HepG2 (cell line): ENCODE measurements around the gene CD14. TPM values are rescaled to one million over a fixed set of nuclear protein-coding genes. Genes with fewer than 3 reads are reported as not detected.
A peak's percentile ranks its signal among the peaks of the same experiment; 100 is the strongest.

Experiments
- AGO2 ChIP-seq: fragments of 200-400 bp; formaldehyde crosslinking; optimal IDR thresholded peaks from 2 replicates; pipeline ENCODE3; 2017; ENCODE audit warnings: mild to moderate bottlenecking, low read depth, low read length, moderate library complexity
- EEA1 ChIP-seq: sonication (generic); formaldehyde crosslinking; IDR thresholded peaks from 2 replicates; pipeline ENCODE4 v1.5.1; 2020; ENCODE audit warnings: mild to moderate bottlenecking, missing genetic modification reagents, borderline replicate concordance
- FOXK2 ChIP-seq: fragments of 450-650 bp; IDR thresholded peaks from 2 replicates; pipeline ENCODE4 v1.6.1; 2016
- ONECUT2 ChIP-seq: sonication (generic); formaldehyde crosslinking; IDR thresholded peaks from 2 replicates; pipeline ENCODE4 v1.4.0; 2020; ENCODE audit warnings: missing genetic modification reagents
- YEATS2 ChIP-seq: sonication (generic); formaldehyde crosslinking; IDR thresholded peaks from 2 replicates; pipeline ENCODE4 v1.4.0; 2020; ENCODE audit warnings: missing genetic modification reagents, borderline replicate concordance
- ZNF605 ChIP-seq: sonication (generic); formaldehyde crosslinking; IDR thresholded peaks from 2 replicates; pipeline ENCODE4 v1.8.0; 2022; ENCODE audit warnings: mild to moderate bottlenecking, missing genetic modification reagents
- ZNF678 ChIP-seq: sonication (generic); formaldehyde crosslinking; IDR thresholded peaks from 2 replicates; pipeline ENCODE4 v1.4.0; 2020; ENCODE audit warnings: mild to moderate bottlenecking, missing genetic modification reagents
- polyA plus RNA-seq, 8 experiments: library from polyadenylated mRNA; depleted of rRNA in 3 of 8; stranded (reverse) in 7 of 8; unstranded in 1 of 8; fragments of >200 nt; fragmentation: Illumina TruSeq in 4 of 8; extraction: Trizol in 4 of 8; gene quantifications; 2 replicates each; pipeline versions ENCODE4 v1.2.1 to v1.2.3, GENCODE V29; 2011 to 2016; ENCODE audit warnings: low read depth in 4 of 8, missing spikeins in 1 of 8, mixed read lengths in 1 of 8; ENCODE audit not compliant: insufficient read depth in 1 of 8
- total RNA-seq, 5 experiments: library from RNA; depleted of rRNA; stranded (reverse); fragments of >200 nt; fragmentation: Illumina TruSeq; extraction: Trizol; gene quantifications; 2 replicates each; pipeline ENCODE4 v1.2.3, GENCODE V29; 2016; ENCODE audit warnings: low read depth in 1 of 5
- TF ChIP-seq, protein P1 (sequence below): sonication (generic); formaldehyde crosslinking; IDR thresholded peaks from 2 replicates; pipeline ENCODE4 v1.8.1; 2023; ENCODE audit warnings: mild to moderate bottlenecking, moderate library complexity, missing genetic modification reagents
- TF ChIP-seq, protein P2 (sequence below): sonication (generic); formaldehyde crosslinking; IDR thresholded peaks from 2 replicates; pipeline ENCODE4 v1.4.0; 2020; ENCODE audit warnings: missing genetic modification reagents
- TF ChIP-seq, protein P3 (sequence below): sonication (generic); formaldehyde crosslinking; IDR thresholded peaks from 2 replicates; pipeline ENCODE4 v1.4.0; 2020; ENCODE audit warnings: mild to moderate bottlenecking, missing genetic modification reagents, borderline replicate concordance
- TF ChIP-seq, protein P4 (sequence below): sonication (generic); formaldehyde crosslinking; IDR thresholded peaks from 2 replicates; pipeline ENCODE4 v1.5.1; 2020; ENCODE audit warnings: mild to moderate bottlenecking, moderate library complexity, missing genetic modification reagents
- TF ChIP-seq, protein P5 (sequence below): sonication (generic); formaldehyde crosslinking; IDR thresholded peaks from 2 replicates; pipeline ENCODE4 v1.5.0; 2020; ENCODE audit warnings: missing genetic modification reagents
- TF ChIP-seq, protein P6 (sequence below), 2 experiments: sonication (generic) in 1 of 2; formaldehyde crosslinking in 1 of 2; IDR thresholded peaks; 2 replicates each; pipeline versions ENCODE4 v1.6.1 to v1.9.0; 2014 to 2022; ENCODE audit warnings: antibody characterized with exemption in 1 of 2, borderline replicate concordance in 1 of 2, inconsistent platforms in 1 of 2, low read depth in 1 of 2, missing genetic modification reagents in 1 of 2

The CD14 gene
- total and polyA plus RNA-seq, 2 of the 13 experiments (the other 11 are each of a cell fraction or from before 2014, with no cell fraction given), result 1.7 to 4.7 TPM

DNA sequence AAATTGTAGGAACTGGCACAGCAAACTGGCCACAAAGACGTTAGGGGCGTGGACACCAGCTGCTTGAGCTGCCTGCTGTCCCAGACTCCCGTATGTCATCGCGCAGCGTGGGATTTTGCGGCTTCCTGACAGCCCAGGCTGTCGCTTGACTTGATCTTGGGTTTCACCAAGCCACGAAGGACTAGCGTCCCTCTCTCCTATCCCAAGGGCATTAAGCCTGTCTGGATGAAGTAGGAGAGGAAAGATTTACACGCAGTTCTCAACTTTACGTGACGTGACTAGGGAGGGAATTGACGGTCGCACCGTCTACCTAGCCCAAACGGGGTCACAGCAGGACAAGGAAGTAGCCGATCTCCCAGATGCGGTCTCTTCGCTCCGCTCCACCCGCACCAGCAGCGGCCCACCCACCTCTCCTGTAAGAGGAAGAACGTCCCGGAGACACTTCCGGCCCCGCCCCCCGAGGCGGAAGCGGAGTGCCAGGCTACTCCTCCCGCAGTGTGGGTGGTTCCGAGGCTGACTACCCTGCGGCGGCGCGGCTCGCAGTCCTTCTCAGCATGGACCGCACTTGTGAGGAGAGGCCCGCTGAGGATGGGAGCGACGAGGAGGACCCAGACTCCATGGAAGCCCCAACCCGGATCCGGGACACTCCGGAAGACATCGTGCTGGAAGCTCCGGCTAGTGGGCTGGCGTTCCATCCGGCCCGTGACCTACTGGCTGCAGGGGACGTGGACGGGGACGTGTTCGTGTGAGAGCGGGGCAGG lies 31.6 kb upstream of the CD14 start, which contains the start of gene WDR55 (continued):
- TF ChIP-seq, protein P1, sequence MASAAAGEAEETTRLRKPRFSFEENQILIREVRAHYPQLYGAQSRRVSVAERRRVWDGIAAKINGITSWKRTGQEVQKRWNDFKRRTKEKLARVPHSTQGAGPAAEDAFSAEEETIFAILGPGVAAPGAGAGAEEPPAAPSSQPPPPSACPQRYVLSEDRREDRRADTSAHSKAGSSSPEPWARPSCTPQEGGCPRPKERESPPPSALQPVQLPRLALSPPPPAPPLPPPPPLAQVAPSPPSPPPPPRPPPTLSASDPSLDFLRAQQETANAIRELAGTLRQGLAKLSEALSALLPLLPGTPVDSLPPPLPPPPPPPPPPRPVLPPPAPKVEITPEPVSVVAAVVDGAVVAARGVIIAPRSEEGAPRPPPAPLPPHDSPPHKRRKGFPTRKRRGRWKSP (CRISPR knock-in tag), result peak; percentile 84; the same call in 1 of the 2 replicates
- TF ChIP-seq, protein P2, sequence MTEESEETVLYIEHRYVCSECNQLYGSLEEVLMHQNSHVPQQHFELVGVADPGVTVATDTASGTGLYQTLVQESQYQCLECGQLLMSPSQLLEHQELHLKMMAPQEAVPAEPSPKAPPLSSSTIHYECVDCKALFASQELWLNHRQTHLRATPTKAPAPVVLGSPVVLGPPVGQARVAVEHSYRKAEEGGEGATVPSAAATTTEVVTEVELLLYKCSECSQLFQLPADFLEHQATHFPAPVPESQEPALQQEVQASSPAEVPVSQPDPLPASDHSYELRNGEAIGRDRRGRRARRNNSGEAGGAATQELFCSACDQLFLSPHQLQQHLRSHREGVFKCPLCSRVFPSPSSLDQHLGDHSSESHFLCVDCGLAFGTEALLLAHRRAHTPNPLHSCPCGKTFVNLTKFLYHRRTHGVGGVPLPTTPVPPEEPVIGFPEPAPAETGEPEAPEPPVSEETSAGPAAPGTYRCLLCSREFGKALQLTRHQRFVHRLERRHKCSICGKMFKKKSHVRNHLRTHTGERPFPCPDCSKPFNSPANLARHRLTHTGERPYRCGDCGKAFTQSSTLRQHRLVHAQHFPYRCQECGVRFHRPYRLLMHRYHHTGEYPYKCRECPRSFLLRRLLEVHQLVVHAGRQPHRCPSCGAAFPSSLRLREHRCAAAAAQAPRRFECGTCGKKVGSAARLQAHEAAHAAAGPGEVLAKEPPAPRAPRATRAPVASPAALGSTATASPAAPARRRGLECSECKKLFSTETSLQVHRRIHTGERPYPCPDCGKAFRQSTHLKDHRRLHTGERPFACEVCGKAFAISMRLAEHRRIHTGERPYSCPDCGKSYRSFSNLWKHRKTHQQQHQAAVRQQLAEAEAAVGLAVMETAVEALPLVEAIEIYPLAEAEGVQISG (CRISPR knock-in tag), result peak; percentile 97
- TF ChIP-seq, protein P3, sequence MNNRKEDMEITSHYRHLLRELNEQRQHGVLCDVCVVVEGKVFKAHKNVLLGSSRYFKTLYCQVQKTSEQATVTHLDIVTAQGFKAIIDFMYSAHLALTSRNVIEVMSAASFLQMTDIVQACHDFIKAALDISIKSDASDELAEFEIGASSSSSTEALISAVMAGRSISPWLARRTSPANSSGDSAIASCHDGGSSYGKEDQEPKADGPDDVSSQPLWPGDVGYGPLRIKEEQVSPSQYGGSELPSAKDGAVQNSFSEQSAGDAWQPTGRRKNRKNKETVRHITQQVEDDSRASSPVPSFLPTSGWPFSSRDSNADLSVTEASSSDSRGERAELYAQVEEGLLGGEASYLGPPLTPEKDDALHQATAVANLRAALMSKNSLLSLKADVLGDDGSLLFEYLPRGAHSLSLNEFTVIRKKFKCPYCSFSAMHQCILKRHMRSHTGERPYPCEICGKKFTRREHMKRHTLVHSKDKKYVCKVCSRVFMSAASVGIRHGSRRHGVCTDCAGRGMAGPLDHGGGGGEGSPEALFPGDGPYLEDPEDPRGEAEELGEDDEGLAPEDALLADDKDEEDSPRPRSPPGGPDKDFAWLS, result 0 out of 2 replicates have a peak, but pooled peaks have one; percentile 62
- TF ChIP-seq FOXK2, result no peak
- peak; percentile 63; the same call in 1 of the 2 replicates for TF ChIP-seq ZNF605 (CRISPR knock-in tag)
- TF ChIP-seq AGO2, result peak; percentile 20
- peak; percentile 67; the same call in 1 of the 2 replicates for TF ChIP-seq EEA1 (CRISPR knock-in tag)
- no peak for TF ChIP-seq ZNF678
- TF ChIP-seq YEATS2 (CRISPR knock-in tag), result peak; percentile 82; the same call in 1 of the 2 replicates
- TF ChIP-seq, protein P4, sequence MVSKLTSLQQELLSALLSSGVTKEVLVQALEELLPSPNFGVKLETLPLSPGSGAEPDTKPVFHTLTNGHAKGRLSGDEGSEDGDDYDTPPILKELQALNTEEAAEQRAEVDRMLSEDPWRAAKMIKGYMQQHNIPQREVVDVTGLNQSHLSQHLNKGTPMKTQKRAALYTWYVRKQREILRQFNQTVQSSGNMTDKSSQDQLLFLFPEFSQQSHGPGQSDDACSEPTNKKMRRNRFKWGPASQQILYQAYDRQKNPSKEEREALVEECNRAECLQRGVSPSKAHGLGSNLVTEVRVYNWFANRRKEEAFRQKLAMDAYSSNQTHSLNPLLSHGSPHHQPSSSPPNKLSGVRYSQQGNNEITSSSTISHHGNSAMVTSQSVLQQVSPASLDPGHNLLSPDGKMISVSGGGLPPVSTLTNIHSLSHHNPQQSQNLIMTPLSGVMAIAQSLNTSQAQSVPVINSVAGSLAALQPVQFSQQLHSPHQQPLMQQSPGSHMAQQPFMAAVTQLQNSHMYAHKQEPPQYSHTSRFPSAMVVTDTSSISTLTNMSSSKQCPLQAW, result peak; percentile 89; the same call in 1 of the 2 replicates
- TF ChIP-seq, protein P5, sequence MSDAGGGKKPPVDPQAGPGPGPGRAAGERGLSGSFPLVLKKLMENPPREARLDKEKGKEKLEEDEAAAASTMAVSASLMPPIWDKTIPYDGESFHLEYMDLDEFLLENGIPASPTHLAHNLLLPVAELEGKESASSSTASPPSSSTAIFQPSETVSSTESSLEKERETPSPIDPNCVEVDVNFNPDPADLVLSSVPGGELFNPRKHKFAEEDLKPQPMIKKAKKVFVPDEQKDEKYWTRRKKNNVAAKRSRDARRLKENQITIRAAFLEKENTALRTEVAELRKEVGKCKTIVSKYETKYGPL (CRISPR knock-in tag), result no peak
- TF ChIP-seq, protein P6, sequence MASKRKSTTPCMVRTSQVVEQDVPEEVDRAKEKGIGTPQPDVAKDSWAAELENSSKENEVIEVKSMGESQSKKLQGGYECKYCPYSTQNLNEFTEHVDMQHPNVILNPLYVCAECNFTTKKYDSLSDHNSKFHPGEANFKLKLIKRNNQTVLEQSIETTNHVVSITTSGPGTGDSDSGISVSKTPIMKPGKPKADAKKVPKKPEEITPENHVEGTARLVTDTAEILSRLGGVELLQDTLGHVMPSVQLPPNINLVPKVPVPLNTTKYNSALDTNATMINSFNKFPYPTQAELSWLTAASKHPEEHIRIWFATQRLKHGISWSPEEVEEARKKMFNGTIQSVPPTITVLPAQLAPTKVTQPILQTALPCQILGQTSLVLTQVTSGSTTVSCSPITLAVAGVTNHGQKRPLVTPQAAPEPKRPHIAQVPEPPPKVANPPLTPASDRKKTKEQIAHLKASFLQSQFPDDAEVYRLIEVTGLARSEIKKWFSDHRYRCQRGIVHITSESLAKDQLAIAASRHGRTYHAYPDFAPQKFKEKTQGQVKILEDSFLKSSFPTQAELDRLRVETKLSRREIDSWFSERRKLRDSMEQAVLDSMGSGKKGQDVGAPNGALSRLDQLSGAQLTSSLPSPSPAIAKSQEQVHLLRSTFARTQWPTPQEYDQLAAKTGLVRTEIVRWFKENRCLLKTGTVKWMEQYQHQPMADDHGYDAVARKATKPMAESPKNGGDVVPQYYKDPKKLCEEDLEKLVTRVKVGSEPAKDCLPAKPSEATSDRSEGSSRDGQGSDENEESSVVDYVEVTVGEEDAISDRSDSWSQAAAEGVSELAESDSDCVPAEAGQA (IDR thresholded peaks at IDR 0.05; ENCODE audit: low read depth), result peak; percentile 43; the same call in 1 of the 2 replicates
- TF ChIP-seq, protein P6 (CRISPR knock-in tag; IDR thresholded peaks at IDR 0.05; ENCODE audit: borderline replicate concordance), result no peak
- TF ChIP-seq ONECUT2, result no peak
